ENCODE measurements around the gene SCUBE1. TPM values are rescaled to one million over a fixed set of nuclear protein-coding genes. Genes with fewer than 3 reads are reported as not detected.

SCUBE1 gene
- total and polyA plus RNA-seq, 2 of the 8 experiments (the other 6 are each of a cell fraction or from before 2014, with no cell fraction given): 2.3 to 4.9 TPM

DNA sequence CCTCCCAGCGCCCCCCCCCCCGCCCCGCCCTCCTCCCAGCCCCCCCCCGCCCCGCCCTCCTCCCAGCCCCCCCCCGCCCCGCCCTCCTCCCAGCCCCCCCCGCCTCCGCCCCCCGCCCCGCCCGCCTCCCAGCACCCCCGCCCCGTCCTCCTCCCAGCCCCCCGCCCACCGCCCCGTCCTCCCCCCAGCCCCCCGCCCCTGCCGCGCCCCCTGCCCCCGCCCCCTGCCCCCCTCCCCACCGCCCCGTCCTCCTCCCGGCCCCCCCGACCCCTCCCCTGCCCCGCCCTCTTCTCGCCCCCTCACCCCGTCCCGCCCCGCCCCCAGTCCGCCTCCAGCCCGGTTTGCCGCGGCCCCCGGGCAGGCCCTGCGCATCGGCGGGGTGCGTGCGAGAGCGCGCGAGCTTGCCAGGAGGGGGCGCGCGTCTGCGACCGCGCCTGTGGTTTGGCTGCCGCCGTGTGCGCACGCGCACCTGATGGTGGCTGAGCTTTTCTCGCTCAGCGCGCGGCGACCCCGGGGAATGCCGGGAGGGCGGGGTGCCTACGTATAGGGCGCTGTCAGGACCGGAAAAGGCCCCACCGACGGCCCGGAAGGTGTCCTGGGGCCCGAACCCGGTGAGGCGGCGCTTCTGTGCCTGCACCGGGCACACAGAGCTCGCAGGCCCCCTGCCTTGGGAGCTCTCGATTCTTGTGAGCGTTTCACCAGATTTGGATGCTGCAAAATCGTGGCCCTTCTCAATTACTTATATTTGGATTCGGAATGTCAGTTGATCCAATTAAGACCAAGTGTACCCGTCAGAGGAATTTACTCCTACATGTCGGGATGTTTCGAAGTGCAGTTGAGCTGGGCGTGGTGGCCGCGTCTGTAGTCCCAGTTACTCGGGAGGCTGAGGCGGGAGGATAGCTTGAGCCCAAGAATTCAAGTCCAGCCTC, 155.7 kb downstream of the SCUBE1 start (continued):
- peak in 1 of 2 experiments; percentile 5; a peak in 1 of 3 replicates for TF ChIP-seq EP300 (IDR thresholded peaks at IDR 0.05; ENCODE audit: borderline replicate concordance in 1 of 2, low read depth in 2 of 2, low read length in 2 of 2)
- TF ChIP-seq KDM1A (IDR thresholded peaks at IDR 0.05; ENCODE audit: borderline replicate concordance, low read length): 0 out of 2 replicates have a peak, but pooled peaks have one; percentile 34
- peak; percentile 82; the same call in 1 of the 2 replicates for TF ChIP-seq GABPA (IDR thresholded peaks at IDR 0.05; ENCODE audit: borderline replicate concordance, insufficient read depth, low read length)
- TF ChIP-seq TAF1 (IDR thresholded peaks at IDR 0.05; ENCODE audit: low read depth, low read length): peak; percentile 50; the same call in 1 of the 2 replicates
- TF ChIP-seq, protein P1, sequence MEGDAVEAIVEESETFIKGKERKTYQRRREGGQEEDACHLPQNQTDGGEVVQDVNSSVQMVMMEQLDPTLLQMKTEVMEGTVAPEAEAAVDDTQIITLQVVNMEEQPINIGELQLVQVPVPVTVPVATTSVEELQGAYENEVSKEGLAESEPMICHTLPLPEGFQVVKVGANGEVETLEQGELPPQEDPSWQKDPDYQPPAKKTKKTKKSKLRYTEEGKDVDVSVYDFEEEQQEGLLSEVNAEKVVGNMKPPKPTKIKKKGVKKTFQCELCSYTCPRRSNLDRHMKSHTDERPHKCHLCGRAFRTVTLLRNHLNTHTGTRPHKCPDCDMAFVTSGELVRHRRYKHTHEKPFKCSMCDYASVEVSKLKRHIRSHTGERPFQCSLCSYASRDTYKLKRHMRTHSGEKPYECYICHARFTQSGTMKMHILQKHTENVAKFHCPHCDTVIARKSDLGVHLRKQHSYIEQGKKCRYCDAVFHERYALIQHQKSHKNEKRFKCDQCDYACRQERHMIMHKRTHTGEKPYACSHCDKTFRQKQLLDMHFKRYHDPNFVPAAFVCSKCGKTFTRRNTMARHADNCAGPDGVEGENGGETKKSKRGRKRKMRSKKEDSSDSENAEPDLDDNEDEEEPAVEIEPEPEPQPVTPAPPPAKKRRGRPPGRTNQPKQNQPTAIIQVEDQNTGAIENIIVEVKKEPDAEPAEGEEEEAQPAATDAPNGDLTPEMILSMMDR (IDR thresholded peaks at IDR 0.05; ENCODE audit: control extremely low read depth in 1 of 3, insufficient read depth in 1 of 3, low read depth in 1 of 3, low read length in 3 of 3): peak; percentile 59 to 64 (median 60)
- peak; percentile 26 to 68 for TF ChIP-seq POLR2A (IDR thresholded peaks at IDR 0.05; ENCODE audit: control extremely low read depth in 1 of 2, low read depth in 2 of 2, low read length in 2 of 2)
- TF ChIP-seq KDM5A (IDR thresholded peaks at IDR 0.05; ENCODE audit: low read length): no peak
- TF ChIP-seq TCF12 (IDR thresholded peaks at IDR 0.05; ENCODE audit: low read depth, low read length): 0 out of 2 replicates have a peak, but pooled peaks have one; percentile 7
- 0 out of 2 replicates have a peak, but pooled peaks have one; percentile 17 for TF ChIP-seq JUND (IDR thresholded peaks at IDR 0.05; ENCODE audit: low read length)
- TF ChIP-seq TEAD4 (IDR thresholded peaks at IDR 0.05; ENCODE audit: low read depth, low read length): peak; percentile 72; the same call in 1 of the 2 replicates
- no peak for TF ChIP-seq RBBP5 (IDR thresholded peaks at IDR 0.05; ENCODE audit: borderline replicate concordance, low read depth, low read length)
- no peak for TF ChIP-seq HDAC2 (IDR thresholded peaks at IDR 0.05; ENCODE audit: borderline replicate concordance in 1 of 2, low read depth in 2 of 2, low read length in 2 of 2)
- TF ChIP-seq SIN3A (conservative IDR thresholded peaks at IDR 0.05 in 1 of 2, IDR thresholded peaks at IDR 0.05 in 1 of 2; ENCODE audit: low read depth in 1 of 2, low read length in 2 of 2): peak in 1 of 2 experiments; percentile 63; a peak in 1 of 4 replicates
- TF ChIP-seq CREB1 (IDR thresholded peaks at IDR 0.05): peak; percentile 71; the same call in 1 of the 2 replicates
